ENCODE results near the gene FRRS1L.

FRRS1L gene

GRCh38 chr9:109172935-109173334 lies 5.9 kb upstream of the FRRS1L start:
- DNase-seq: no peak

GRCh38 chr9:109171926-109172325 lies 4.9 kb upstream of the FRRS1L start:
- DNase-seq: no peak

GRCh38 chr9:109168170-109168569 lies 1.1 kb upstream of the FRRS1L start:
- no peak for DNase-seq

GRCh38 chr9:109167716-109168115 lies 667 bp upstream of the FRRS1L start:
- no peak for DNase-seq

GRCh38 chr9:109166171-109166770 lies 778 bp downstream of the FRRS1L start:
- no peak for DNase-seq

- no peak for DNase-seq
These were observed 3.0 kb downstream of the FRRS1L start for GRCh38 chr9:109164042-109164441.

- DNase-seq: no peak
These were observed 3.9 kb downstream of the FRRS1L start for GRCh38 chr9:109163194-109163593.

- no peak for DNase-seq
These were observed 4.4 kb downstream of the FRRS1L start for GRCh38 chr9:109162677-109163076.

- no peak for DNase-seq
These were observed 5.6 kb downstream of the FRRS1L start for GRCh38 chr9:109161471-109161870.

GRCh38 chr9:109159583-109159982 lies 7.5 kb downstream of the FRRS1L start:
- DNase-seq: no peak

- DNase-seq: no peak
These were observed 8.4 kb downstream of the FRRS1L start for GRCh38 chr9:109158651-109159050.

- DNase-seq: no peak
These were observed 10.3 kb downstream of the FRRS1L start for GRCh38 chr9:109156708-109157107.

- no peak for DNase-seq
These were observed 16.0 kb downstream of the FRRS1L start for GRCh38 chr9:109150925-109151545.

- DNase-seq: no peak
These were observed 17.3 kb downstream of the FRRS1L start for GRCh38 chr9:109149722-109150121.

GRCh38 chr9:109149089-109149488 lies 18.0 kb downstream of the FRRS1L start:
- no peak for DNase-seq

GRCh38 chr9:109145051-109145450 lies 22.0 kb downstream of the FRRS1L start:
- no peak for DNase-seq

GRCh38 chr9:109143881-109144562 lies 23.0 kb downstream of the FRRS1L start:
- no peak for DNase-seq

- no peak for DNase-seq
These were observed 25.7 kb downstream of the FRRS1L start for GRCh38 chr9:109141375-109141774.

- DNase-seq: no peak
These were observed 27.2 kb downstream of the FRRS1L start for GRCh38 chr9:109139851-109140250.

GRCh38 chr9:109138421-109138820 lies 28.6 kb downstream of the FRRS1L start:
- no peak for DNase-seq

- no peak for DNase-seq
These were observed 32.9 kb downstream of the FRRS1L start for GRCh38 chr9:109134167-109134578.

GRCh38 chr9:109133533-109133932 lies 33.5 kb downstream of the FRRS1L start:
- DNase-seq: no peak

GRCh38 chr9:109132567-109133021 lies 34.5 kb downstream of the FRRS1L start:
- no peak for DNase-seq

GRCh38 chr9:109129470-109130197 lies 37.4 kb downstream of the FRRS1L start:
- DNase-seq: no peak

Data from activated CD4-positive, CD25-positive, alpha-beta regulatory T cell (primary cell).